Fibroblast of the aortic adventitia (primary cell): ENCODE results near the gene DNPEP. TPM values are rescaled to one million over a fixed set of nuclear protein-coding genes. Genes with fewer than 3 reads are reported as not detected.
A peak's percentile ranks its signal among the peaks of the same experiment; 100 is the strongest.

ENCODE experiments used
- DNase-seq: peaks from one replicate; pipeline ENCODE4 v3.0.0-alpha.2; 2010; ENCODE audit warnings: low read depth
- H3K4me3 ChIP-seq: 2 replicates; pipeline ENCODE4 v1.5.1; 2011; ENCODE audit warnings: low read depth, mild to moderate bottlenecking, control low read depth, low read length, moderate library complexity
- small RNA-seq: library from RNA; depleted of rRNA; stranded (forward); fragments of <200 nt; gene quantifications from one replicate; pipeline ENCODE3, GENCODE V24; 2012
- total RNA-seq: library from RNA; depleted of rRNA; stranded (reverse); fragments of >200 nt; gene quantifications from 2 replicates; pipeline ENCODE4 v1.2.3, GENCODE V29; 2012; ENCODE audit warnings: low replicate concordance
- TF ChIP-seq, protein P1 (sequence below): IDR thresholded peaks from 2 replicates; pipeline ENCODE4 v1.5.1; 2011; ENCODE audit warnings: mild to moderate bottlenecking, low read length, control low read depth, inconsistent platforms; ENCODE audit not compliant: insufficient read depth

The DNPEP gene
- total RNA-seq, 1 donor: 55.0 TPM

DNA sequence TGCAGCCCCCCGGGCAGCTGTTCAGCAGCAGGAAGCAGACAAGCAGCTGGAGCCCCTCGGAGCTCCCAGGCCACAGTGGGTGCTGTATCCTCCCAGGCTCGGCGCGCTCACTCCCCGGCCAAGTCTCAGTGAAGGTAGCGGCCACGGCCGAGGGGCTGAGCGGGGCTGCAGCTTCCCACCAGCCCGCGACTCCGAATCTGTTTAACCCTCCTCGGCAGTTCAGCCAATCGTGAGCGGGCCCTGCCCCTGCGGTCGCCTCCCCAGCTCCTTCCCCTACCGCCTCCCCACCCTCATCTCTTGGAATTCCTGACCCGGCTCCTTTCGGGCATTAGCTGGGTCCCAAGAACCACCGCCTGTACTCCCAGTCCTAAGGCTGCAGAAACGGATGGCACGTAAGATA, 55.2 kb downstream of the DNPEP start, which contains the start of gene RESP18:
RESP18 (minus strand) TSS at position 203 of the 400 bp plus-strand sequence.
- DNase-seq: no peak
- TF ChIP-seq, protein P1, sequence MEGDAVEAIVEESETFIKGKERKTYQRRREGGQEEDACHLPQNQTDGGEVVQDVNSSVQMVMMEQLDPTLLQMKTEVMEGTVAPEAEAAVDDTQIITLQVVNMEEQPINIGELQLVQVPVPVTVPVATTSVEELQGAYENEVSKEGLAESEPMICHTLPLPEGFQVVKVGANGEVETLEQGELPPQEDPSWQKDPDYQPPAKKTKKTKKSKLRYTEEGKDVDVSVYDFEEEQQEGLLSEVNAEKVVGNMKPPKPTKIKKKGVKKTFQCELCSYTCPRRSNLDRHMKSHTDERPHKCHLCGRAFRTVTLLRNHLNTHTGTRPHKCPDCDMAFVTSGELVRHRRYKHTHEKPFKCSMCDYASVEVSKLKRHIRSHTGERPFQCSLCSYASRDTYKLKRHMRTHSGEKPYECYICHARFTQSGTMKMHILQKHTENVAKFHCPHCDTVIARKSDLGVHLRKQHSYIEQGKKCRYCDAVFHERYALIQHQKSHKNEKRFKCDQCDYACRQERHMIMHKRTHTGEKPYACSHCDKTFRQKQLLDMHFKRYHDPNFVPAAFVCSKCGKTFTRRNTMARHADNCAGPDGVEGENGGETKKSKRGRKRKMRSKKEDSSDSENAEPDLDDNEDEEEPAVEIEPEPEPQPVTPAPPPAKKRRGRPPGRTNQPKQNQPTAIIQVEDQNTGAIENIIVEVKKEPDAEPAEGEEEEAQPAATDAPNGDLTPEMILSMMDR: no peak
- H3K4me3 ChIP-seq: no peak within 1 kb of the TSS

DNA sequence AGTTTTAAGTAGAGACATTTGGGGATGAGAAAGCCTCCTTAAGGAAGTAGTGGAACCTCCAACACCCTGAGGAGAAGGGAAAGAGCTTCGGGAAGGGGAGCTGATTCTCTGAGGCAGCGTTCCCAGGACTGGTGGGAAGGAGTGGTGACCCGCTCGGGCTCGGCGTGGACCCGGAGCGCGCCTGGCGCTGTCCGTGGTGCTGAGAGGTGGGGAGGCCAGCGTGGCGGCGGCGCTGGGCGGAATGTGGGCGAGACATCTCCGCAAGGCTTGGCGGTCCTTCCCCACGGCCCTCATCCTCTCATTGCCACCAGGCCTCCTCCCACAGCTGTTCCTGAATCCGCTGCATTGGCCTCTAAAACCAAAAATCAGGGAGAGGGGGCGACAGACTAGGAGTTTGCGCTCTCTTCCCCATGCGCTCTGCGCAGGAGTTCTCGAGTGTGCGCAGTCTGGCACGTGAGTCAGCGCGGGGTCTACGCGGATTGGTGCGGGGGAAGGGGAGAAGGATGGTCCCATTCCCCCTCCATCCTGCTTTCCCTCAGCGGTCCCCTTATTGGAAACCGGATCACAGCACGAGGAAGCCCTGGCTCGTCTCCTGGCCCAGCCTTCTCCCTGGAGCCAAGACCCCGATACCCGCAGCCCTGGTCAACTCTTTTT, 56.0 kb downstream of the DNPEP start:
- peak; percentile 32 for DNase-seq

DNA sequence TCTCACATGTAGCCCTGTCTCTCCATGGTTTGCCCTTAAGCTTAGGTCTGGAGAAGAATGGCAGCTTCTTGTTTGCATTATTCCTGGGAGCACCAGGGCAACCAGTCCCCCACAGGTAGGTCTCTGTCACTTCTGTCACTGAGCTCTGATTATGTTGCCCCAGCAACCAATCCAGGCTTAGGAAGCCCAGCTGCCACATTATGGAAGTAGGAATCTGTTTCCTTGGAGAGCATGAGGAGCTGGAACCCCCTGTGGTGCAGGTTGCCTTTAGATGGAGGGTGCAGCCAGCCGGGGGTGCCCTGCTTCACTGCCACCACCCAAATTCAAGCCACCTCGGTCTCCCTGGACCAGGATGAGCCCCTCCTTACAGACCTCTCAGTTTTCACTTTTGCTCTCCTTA, 60.0 kb downstream of the DNPEP start:
- TF ChIP-seq, protein P1: no peak

More for the DNA sequence above, 56.0 kb downstream of the DNPEP start:
- TF ChIP-seq, protein P1: no peak
- no peak overlapping the region for H3K4me3 ChIP-seq

DNA sequence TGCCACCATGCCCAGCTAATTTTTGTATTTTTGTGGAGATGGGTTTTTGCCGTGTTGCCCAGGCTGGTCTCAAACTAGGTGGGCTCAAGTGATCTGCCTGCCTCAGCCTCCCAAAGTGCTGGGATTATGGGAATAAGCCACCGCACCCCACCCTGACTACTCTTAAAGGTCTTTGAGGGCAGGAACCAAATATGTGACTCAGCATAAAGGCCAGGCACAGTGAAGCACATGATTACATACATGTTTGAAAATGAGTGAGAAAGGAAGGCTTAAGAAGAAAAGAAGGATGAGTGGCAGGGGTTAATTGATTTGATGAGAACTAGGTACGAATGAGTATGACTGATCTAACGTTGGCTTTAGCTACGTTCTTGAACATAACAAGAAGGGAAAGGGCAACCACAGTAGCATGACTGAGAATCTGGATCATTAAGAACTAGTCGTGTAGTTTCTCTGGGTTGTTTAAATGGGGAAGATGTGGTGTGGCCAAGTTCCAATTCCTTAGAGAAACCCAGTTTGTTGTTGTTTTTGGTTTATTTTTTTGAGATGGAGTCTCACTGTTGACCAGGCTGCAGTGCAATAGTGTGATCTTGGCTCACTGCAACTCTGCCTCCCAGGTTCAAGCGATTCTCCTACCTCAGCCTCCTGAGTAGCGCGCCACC, 61.9 kb downstream of the DNPEP start:
- TF ChIP-seq, protein P1: no peak
- DNase-seq: no peak

More for the DNA sequence above, 60.0 kb downstream of the DNPEP start:
- no peak for DNase-seq
- H3K4me3 ChIP-seq: no peak overlapping the region

DNA sequence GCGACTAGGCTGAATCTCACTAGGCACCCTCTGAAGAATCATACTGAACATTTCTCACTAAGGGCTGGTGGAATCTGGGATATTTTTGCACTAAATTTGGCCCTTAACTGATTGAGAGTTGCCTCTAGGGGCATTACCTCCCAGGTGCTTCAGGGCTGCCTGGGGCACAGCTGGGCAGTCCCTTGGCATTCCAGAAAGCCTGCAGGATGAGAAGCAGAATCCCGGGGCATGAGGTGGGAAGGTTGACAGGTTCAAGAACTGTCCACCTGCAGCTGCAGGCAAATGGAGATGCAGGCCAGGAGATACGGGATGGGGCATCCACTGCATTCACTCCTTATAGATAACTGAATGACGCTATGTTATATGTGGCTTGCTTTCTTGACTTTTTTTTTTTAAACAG, 62.6 kb downstream of the DNPEP start:
- no peak overlapping the region for H3K4me3 ChIP-seq
- TF ChIP-seq, protein P1: no peak
- DNase-seq: no peak

More for the DNA sequence above, 61.9 kb downstream of the DNPEP start:
- H3K4me3 ChIP-seq: no peak overlapping the region

DNA sequence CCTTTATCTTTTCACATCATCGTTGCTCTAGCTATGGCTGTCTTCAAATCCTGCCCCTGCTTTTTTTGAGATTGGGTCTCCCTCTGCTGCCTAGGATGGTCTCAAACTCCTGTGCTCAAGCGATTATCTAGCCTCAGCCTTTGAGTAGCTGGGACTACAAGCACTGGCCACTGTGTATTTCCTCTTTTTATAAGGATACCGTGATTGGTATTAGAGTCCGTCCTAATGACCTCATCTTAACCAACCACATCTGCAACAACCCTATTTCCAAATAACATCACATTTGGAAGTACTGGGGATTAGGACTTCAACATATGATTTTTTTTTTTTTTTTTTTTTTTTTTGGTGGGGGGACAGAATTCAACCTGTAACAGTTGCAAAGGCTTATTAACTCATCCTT, 64.3 kb downstream of the DNPEP start:
- no peak for DNase-seq
- no peak overlapping the region for H3K4me3 ChIP-seq
- TF ChIP-seq, protein P1: no peak

Small RNAs within 50 kb of the gene (small RNA-seq; reads per million reads assigned to genes)
- not detected for gene AC053503.3

Other genes with a start within 250 kb of the DNPEP start
- gene NHEJ1, start 227.1 kb downstream of the DNPEP start, total RNA-seq: 18.3 and 23.8 TPM in 2 replicates
- 1.6 and 3.1 TPM in 2 replicates for gene SLC23A3, start 217.9 kb downstream of the DNPEP start, total RNA-seq
- gene CNPPD1, start 211.0 kb downstream of the DNPEP start, total RNA-seq: 25.7 and 41.9 TPM in 2 replicates
- 68.1 and 76.0 TPM in 2 replicates for gene RETREG2, start 209.6 kb downstream of the DNPEP start, total RNA-seq
- 27.2 and 39.2 TPM in 2 replicates for gene ZFAND2B, start 181.1 kb downstream of the DNPEP start, total RNA-seq
- gene ABCB6, start 169.0 kb downstream of the DNPEP start, total RNA-seq: 10.1 and 27.3 TPM in 2 replicates
- 45.1 and 56.9 TPM in 2 replicates for gene ATG9A, start 158.3 kb downstream of the DNPEP start, total RNA-seq
- 23.7 and 64.5 TPM in 2 replicates for gene ANKZF1, start 158.1 kb downstream of the DNPEP start, total RNA-seq
- 10.5 and 15.9 TPM in 2 replicates for gene GLB1L, start 142.5 kb downstream of the DNPEP start, total RNA-seq
- 16.7 and 40.2 TPM in 2 replicates for gene STK16, start 142.4 kb downstream of the DNPEP start, total RNA-seq
- not detected in 2 replicates for gene TUBA4B, start 134.7 kb downstream of the DNPEP start, total RNA-seq
- gene TUBA4A, start 134.0 kb downstream of the DNPEP start, total RNA-seq: 9.7 and 25.6 TPM in 2 replicates
- gene DNAJB2, start 108.5 kb downstream of the DNPEP start, total RNA-seq: 28.0 and 41.7 TPM in 2 replicates
- gene PTPRN, start 78.5 kb downstream of the DNPEP start, total RNA-seq: 0.36 and 1.8 TPM in 2 replicates
- gene RESP18, start 55.2 kb downstream of the DNPEP start, total RNA-seq: not detected in 2 replicates
- gene DES, start 30.5 kb upstream of the DNPEP start, total RNA-seq: 3.3 and 4.7 TPM in 2 replicates
- 22.7 and 36.1 TPM in 2 replicates for gene SPEG, start 46.9 kb upstream of the DNPEP start, total RNA-seq
- 16.6 and 66.3 TPM in 2 replicates for gene GMPPA, start 111.0 kb upstream of the DNPEP start, total RNA-seq
- gene ASIC4, start 126.6 kb upstream of the DNPEP start, total RNA-seq: not detected in 2 replicates
- 62.4 and 271 TPM in 2 replicates for gene CHPF, start 155.9 kb upstream of the DNPEP start, total RNA-seq
- 1.1 and 2.8 TPM in 2 replicates for gene TMEM198, start 156.1 kb upstream of the DNPEP start, total RNA-seq
- gene OBSL1, start 183.6 kb upstream of the DNPEP start, total RNA-seq: 39.2 and 90.4 TPM in 2 replicates
- 0.18 and 2.0 TPM in 2 replicates for gene INHA, start 184.4 kb upstream of the DNPEP start, total RNA-seq
- 11.7 and 12.3 TPM in 2 replicates for gene STK11IP, start 209.9 kb upstream of the DNPEP start, total RNA-seq
- gene SLC4A3, start 239.7 kb upstream of the DNPEP start, total RNA-seq: 2.5 and 14.7 TPM in 2 replicates